Measurements from ENCODE around the gene DTD1. TPM values are rescaled to one million over a fixed set of nuclear protein-coding genes. Genes with fewer than 3 reads are reported as not detected.
A peak's percentile ranks its signal among the peaks of the same experiment; 100 is the strongest.

The DTD1 gene
- total RNA-seq, 2 experiments from 2014 or later, result 40.7 to 54.6 TPM

- Mint-ChIP-seq H3K4me3 (no peak overlapping the region), H3K27me3 (no peaks in the 10 kb centered on the region), H3K9me3 (ENCODE audit: low read depth) (no peaks in the 10 kb centered on the region), H3K27ac (no peak overlapping the region), H3K36me3 (ENCODE audit: low read depth) (no peaks in the 10 kb centered on the region), H3K4me1 (peaks cover 7% of the 10 kb centered on the region)
- no peak for DNase-seq
- CTCF ChIA-PET, result no interaction called here
- no peak for ATAC-seq
- POLR2A ChIA-PET, result no interaction called here
- intact Hi-C loops (cut with DNase I, micrococcal nuclease), result no loop called here
Measured at GRCh38 chr20:18577942-18578341, 9.9 kb upstream of the DTD1 start.

DNA sequence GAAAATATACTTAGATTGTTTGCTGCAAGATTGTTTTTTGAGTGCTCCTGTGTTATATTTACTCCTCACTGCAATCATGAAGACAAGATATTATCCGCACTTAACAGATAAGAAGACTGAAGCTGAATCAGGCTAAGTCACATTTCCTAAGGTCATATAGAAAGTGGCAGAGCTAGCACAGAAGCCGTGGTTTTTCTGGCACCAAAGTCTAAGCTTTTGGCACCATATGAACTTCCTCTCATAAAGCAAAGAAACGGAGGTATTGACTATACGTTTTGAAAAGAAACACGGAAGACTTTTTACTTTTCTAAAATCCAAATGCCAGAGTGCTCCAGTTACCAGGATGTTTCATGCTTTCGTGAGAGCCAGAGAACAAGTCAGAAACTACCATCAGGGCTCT is 9.3 kb upstream of the DTD1 start:
- DNase-seq, result no peak
- ChIA-PET POLR2A (no interaction called here), CTCF (no interaction called here)
- Mint-ChIP-seq H3K27ac (no peak overlapping the region), H3K9me3 (ENCODE audit: low read depth) (no peaks in the 10 kb centered on the region), H3K27me3 (no peaks in the 10 kb centered on the region), H3K36me3 (ENCODE audit: low read depth) (no peaks in the 10 kb centered on the region), H3K4me3 (no peak overlapping the region), H3K4me1 (peaks cover 7% of the 10 kb centered on the region)
- intact Hi-C loops (cut with DNase I, micrococcal nuclease), result no loop called here
- ATAC-seq, result peak; percentile 42

- Mint-ChIP-seq H3K27me3 (peaks cover 6% of the 10 kb centered on the region), H3K27ac (no peak overlapping the region), H3K9me3 (ENCODE audit: low read depth) (no peaks in the 10 kb centered on the region), H3K4me3 (no peak overlapping the region), H3K36me3 (ENCODE audit: low read depth) (no peaks in the 10 kb centered on the region), H3K4me1 (peaks cover 7% of the 10 kb centered on the region)
- intact Hi-C loops (cut with DNase I, micrococcal nuclease), result loop anchor here in 1 of 2 experiments (10.0 kb wide), 1 partner anchor 165 kb away; no protein-coding TSS in a partner anchor
- no peak for DNase-seq
- ATAC-seq, result no peak
- CTCF ChIA-PET, result no interaction called here
- POLR2A ChIA-PET, result no interaction called here
Measured at GRCh38 chr20:18580012-18580411, 7.8 kb upstream of the DTD1 start.

DNA sequence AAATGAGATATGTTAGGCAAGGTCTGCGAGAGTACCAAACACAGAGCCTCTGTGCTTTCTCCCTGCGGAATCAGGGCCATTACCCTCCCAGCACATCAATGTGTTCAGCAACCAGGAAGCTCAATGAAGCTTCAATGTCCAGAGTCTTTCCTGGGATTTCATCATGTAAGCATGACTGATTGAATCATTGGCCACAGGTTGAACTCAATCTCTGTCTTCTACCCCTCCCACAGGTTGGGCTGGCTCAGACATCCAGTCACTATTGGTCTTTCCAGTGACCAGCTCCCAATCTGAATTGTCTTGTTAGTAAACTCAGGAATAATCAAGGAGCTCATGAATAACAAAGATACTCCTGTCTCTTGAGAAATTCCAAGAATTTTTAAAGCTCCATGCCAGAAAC is 2.7 kb upstream of the DTD1 start:
- CTCF ChIA-PET, result interaction anchor here (0.6 to 1.6 kb wide), 3 partner anchors 16 to 348 kb away, joined by 3 to 4 read pairs (median 3); partner anchors contain the start of gene DZANK1
- POLR2A ChIA-PET, result interaction anchor here (0.7 kb wide), 1 partner anchor 886 kb away, joined by 6 read pairs; no protein-coding TSS in a partner anchor
- Mint-ChIP-seq H3K27me3 (peaks cover 6% of the 10 kb centered on the region), H3K9me3 (ENCODE audit: low read depth) (no peaks in the 10 kb centered on the region), H3K27ac (no peak overlapping the region), H3K4me3 (no peak overlapping the region), H3K36me3 (ENCODE audit: low read depth) (no peaks in the 10 kb centered on the region), H3K4me1 (peaks cover 23% of the 10 kb centered on the region)
- intact Hi-C loops (cut with DNase I, micrococcal nuclease), result loop anchor here (5.0 to 10.0 kb wide), 3 partner anchors 170 to 448 kb away; partner anchors contain the start of genes KAT14 (in 1 of the 2) and PET117 (in 1 of the 2)
- no peak for ATAC-seq
- DNase-seq, result no peak

GRCh38 chr20:18588574-18588933 is 700 bp downstream of the DTD1 start:
- no peak for DNase-seq
- ChIA-PET POLR2A (interaction anchor here (0.6 to 1.0 kb wide), 3 partner anchors 121 to 296 kb away, joined by 3 read pairs; partner anchors contain the start of genes DZANK1 and POLR3F), CTCF (interaction anchor here (0.5 to 1.0 kb wide), 5 partner anchors 40 to 198 kb away, joined by 3 to 4 read pairs (median 3); no protein-coding TSS in a partner anchor)
- Mint-ChIP-seq H3K9me3 (ENCODE audit: low read depth) (no peaks in the 10 kb centered on the region), H3K4me1 (peaks cover 25% of the 10 kb centered on the region), H3K4me3 (peak overlapping the region; percentile 89), H3K27me3 (peaks cover 6% of the 10 kb centered on the region), H3K27ac (peak overlapping the region; percentile 82), H3K36me3 (ENCODE audit: low read depth) (no peaks in the 10 kb centered on the region)
- intact Hi-C loops (cut with DNase I, micrococcal nuclease), result loop anchor here (1.0 to 10.0 kb wide), 8 partner anchors 81 to 451 kb away; partner anchors contain the start of genes DZANK1 (in 1 of the 2), KAT14 (in 1 of the 2), PET117 (in 1 of the 2) and POLR3F (in 1 of the 2)
- ATAC-seq, result no peak

DNA sequence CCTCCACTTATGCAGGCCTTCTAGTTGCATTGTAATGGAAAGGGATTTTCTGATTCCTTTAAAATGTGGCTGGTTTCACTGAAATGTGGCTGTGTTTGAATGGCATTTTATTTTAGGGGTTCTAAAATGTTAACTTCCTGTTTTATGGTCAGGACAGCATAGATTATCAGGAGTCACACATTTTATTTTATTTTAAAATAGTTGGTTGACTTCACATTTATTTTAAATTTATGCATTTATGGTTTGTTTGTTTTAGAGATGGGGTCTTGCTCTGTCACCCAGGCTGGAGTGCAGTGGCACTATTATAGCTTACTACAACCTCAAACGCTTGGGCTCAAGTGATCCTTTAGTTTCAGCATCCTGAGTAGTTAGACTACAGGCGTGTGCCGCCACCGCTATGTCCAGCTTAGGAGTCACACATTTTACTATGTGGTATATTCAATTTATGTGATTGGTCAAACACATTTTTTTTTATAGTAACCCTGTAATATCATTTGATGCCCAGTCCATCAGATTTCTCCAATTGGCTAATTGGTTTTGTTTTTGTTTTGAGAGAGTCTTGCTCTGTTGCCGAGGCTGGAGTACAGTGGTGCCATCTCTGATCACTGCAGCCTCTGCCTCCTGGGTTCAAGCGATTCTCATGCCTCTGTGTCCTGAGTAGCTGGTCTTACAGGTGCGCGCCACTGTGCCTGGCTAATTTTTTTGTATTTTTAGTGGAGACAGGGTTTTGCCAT is 2.3 kb downstream of the DTD1 start:
- ATAC-seq (no peak), DNase-seq (no peak)
- CTCF ChIA-PET, result interaction anchor here (0.6 to 1.2 kb wide), 3 partner anchors 24 to 314 kb away, joined by 3 to 4 read pairs (median 4); no protein-coding TSS in a partner anchor
- POLR2A ChIA-PET, result no interaction called here
- no peaks in the 10 kb centered on the region for H3K9me3 Mint-ChIP-seq (ENCODE audit: low read depth)
- intact Hi-C loops (cut with DNase I, micrococcal nuclease), result loop anchor here (2.0 to 10.0 kb wide), 5 partner anchors 175 to 453 kb away; partner anchors contain the start of genes KAT14 (in 1 of the 2) and PET117 (in 1 of the 2)
- H3K36me3 Mint-ChIP-seq (ENCODE audit: low read depth), result peaks cover 3% of the 10 kb centered on the region
- no peaks in the 10 kb centered on the region for H3K27me3 Mint-ChIP-seq
- peak overlapping the region; percentile 89 for H3K4me3 Mint-ChIP-seq
- H3K27ac Mint-ChIP-seq, result peak overlapping the region; percentile 33
- peaks cover 25% of the 10 kb centered on the region for H3K4me1 Mint-ChIP-seq

- ChIA-PET CTCF (no interaction called here), POLR2A (no interaction called here)
- Mint-ChIP-seq H3K27ac (no peak overlapping the region), H3K4me3 (no peak overlapping the region), H3K9me3 (ENCODE audit: low read depth) (no peaks in the 10 kb centered on the region), H3K27me3 (no peaks in the 10 kb centered on the region), H3K4me1 (no peaks in the 10 kb centered on the region), H3K36me3 (ENCODE audit: low read depth) (peaks cover 35% of the 10 kb centered on the region)
- ATAC-seq (no peak), DNase-seq (no peak)
- intact Hi-C loops (cut with DNase I, micrococcal nuclease), result no loop called here
Measured at GRCh38 chr20:18596270-18596669, 8.4 kb downstream of the DTD1 start.

- H3K27ac Mint-ChIP-seq, result no peak overlapping the region
- no peaks in the 10 kb centered on the region for H3K9me3 Mint-ChIP-seq (ENCODE audit: low read depth)
- ChIA-PET CTCF (interaction anchor here (0.7 kb wide), 1 partner anchor 640 kb away, joined by 3 read pairs; no protein-coding TSS in a partner anchor), POLR2A (no interaction called here)
- no peak for ATAC-seq
- peaks cover 5% of the 10 kb centered on the region for H3K4me1 Mint-ChIP-seq
- H3K36me3 Mint-ChIP-seq (ENCODE audit: low read depth), result peaks cover 12% of the 10 kb centered on the region
- intact Hi-C loops (cut with DNase I, micrococcal nuclease), result no loop called here
- no peak for DNase-seq
- no peaks in the 10 kb centered on the region for H3K27me3 Mint-ChIP-seq
- H3K4me3 Mint-ChIP-seq, result no peak overlapping the region
Measured at GRCh38 chr20:18609741-18610140, 21.9 kb downstream of the DTD1 start.

DNA sequence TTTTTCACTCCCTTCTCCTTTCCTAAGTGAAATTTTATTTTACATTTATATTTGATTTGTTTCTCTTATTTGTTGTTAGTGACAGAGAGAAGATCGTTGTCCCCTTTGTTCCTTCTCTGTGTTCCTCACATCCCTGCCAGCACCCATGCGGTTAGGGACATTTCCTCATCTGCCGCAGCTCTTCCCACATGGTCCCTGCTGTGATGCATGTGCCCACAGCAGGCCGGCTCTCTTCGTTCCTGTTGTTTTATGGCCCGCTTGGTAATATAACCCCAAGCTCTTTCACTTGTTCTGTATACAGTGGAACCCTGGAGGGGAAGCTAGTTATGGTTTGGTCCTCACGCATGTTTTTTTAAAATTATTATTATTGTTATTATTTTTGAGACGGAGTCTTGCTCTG is 23.6 kb downstream of the DTD1 start:
- Mint-ChIP-seq H3K36me3 (ENCODE audit: low read depth) (peaks cover 12% of the 10 kb centered on the region), H3K9me3 (ENCODE audit: low read depth) (no peaks in the 10 kb centered on the region), H3K27ac (no peak overlapping the region), H3K27me3 (no peaks in the 10 kb centered on the region), H3K4me3 (no peak overlapping the region), H3K4me1 (peaks cover 8% of the 10 kb centered on the region)
- ATAC-seq, result no peak
- no peak for DNase-seq
- intact Hi-C loops (cut with DNase I, micrococcal nuclease), result no loop called here
- CTCF ChIA-PET, result no interaction called here
- POLR2A ChIA-PET, result no interaction called here

DNA sequence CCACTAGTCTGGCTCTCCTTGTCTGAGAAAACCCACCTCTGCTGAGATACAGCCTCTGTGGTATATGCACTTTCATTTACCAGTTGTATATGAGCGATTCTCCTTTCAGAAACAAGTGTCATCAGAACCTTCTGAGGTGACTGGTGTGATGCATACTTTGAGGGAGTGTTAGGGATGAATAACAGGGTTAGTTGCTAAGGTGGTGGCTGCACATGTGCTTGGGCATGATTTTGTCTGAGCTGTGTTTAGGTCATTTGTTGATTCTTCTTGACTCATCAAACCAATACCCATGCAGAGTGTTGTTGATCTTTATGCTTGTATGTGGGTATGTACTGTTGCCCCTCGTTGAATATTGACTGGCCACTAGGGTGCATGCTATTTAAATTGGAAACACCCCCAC is 25.7 kb downstream of the DTD1 start:
- ATAC-seq, result peak; percentile 95
- Mint-ChIP-seq H3K27ac (no peak overlapping the region), H3K27me3 (no peaks in the 10 kb centered on the region), H3K4me3 (no peak overlapping the region), H3K36me3 (ENCODE audit: low read depth) (peaks cover 15% of the 10 kb centered on the region), H3K4me1 (peaks cover 8% of the 10 kb centered on the region), H3K9me3 (ENCODE audit: low read depth) (no peaks in the 10 kb centered on the region)
- POLR2A ChIA-PET, result no interaction called here
- intact Hi-C loops (cut with DNase I, micrococcal nuclease), result loop anchor here in 1 of 2 experiments (1.0 kb wide), 1 partner anchor 46 kb away; the partner anchor contains the start of gene SMIM26
- peak; percentile 39 for DNase-seq
- CTCF ChIA-PET, result interaction anchor here (0.6 kb wide), 1 partner anchor 1868 kb away, joined by 3 read pairs; no protein-coding TSS in a partner anchor

DNA sequence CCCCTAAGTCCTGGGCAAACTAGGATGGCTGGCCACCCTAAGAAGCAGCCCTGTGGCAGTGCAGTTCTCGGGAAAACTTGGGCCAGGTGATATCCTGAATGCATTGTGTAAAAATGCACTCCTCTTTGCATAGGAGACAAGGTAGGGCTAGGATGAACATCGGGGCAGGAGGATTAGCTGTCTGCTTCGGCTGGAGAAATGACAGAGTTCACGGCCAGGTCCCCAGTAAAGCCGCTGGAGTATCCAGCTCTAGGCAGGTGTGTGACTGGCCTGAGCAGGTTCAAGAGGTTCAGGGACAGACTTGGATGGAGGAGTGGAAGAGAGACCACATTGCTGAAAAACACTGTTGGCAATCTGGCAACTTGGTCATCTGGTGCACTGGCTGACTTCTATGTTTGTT is 26.4 kb downstream of the DTD1 start:
- H3K36me3 Mint-ChIP-seq (ENCODE audit: low read depth), result peaks cover 13% of the 10 kb centered on the region
- DNase-seq (no peak), ATAC-seq (no peak)
- ChIA-PET CTCF (no interaction called here), POLR2A (no interaction called here)
- H3K4me1 Mint-ChIP-seq, result peaks cover 10% of the 10 kb centered on the region
- H3K9me3 Mint-ChIP-seq (ENCODE audit: low read depth), result no peaks in the 10 kb centered on the region
- peak overlapping the region; percentile 26 for H3K27ac Mint-ChIP-seq
- intact Hi-C loops (cut with DNase I, micrococcal nuclease), result no loop called here
- H3K27me3 Mint-ChIP-seq, result no peaks in the 10 kb centered on the region
- no peak overlapping the region for H3K4me3 Mint-ChIP-seq

Data from activated CD4-positive, alpha-beta T cell treated with anti-CD3 and anti-CD28 coated beads for 36 hours (primary cell).